ENCODE measurements around the gene HCAR3.
"Not testable (repeated sequence)": the region's sequence is repeated elsewhere in the genome, so short reads cannot be mapped to it uniquely, and the experiment has no call there.

Gene HCAR3

DNA sequence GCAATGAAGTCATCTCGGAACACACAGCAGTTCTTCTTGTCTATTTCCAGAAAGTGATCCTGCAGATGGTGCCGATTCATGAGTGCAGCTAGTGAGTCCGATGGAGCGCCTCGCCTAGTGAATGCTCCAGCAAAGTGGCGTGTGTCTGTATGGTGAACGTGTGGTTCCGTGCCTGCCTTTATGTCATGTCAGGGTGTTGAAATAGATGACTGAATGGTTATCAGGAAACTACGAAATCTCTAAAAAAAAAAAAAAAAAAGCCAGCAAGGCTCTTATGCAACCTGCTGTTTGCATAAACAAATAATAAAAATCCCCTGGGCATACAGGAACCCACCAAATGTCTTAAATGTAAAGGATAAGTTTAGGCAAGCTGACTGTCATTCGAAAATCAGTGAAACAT, at the start of gene HCAR3:
Gene HCAR3, minus strand, starts transcription at position 154 of the 400 bp plus-strand sequence. Its CDS starts 74 bp downstream, at position 80.
- DNase-seq (ENCODE audit: low read depth in 2 of 2): not testable (repeated sequence)

DNA sequence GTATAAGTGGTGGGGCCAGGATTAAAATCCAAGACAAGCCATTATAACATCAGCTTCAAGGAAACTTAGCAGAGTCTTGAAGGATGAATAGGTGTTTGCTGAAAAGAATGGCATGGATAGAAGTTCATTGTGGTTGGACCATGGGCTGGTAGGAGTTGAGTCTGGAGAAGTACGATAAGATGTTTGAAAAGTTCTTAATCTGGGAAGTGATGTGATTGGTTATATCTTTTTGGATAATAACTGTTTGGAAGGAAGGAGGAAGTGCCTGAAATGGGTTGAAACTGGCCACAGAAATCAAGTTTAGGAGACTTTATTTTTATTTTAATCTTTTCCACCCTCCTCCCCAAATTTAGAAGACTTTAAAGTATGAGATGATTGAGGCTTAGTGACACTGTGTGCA, 41.0 kb upstream of the HCAR3 start:
- DNase-seq (ENCODE audit: low read depth in 2 of 2): no peak

DNA sequence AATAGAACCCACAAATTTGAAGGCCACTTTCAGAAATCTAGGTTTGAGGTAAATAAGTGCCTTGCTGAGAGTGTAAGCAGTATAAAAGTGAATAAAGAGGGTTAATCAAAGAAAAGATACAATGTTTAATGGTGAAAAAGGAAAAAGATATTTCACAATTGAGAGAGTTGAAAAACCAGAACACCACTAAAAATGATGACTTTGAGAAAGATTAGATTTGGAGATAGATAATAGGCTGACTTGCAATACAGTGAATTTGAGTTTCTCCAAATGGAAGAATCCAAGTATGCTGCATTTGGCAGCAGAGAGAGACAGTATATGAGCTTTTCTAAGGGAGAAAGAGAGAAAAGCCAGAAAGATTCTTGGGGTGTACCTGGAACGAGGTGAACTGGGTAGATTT, 38.2 kb upstream of the HCAR3 start:
- DNase-seq (ENCODE audit: low read depth in 2 of 2): no peak

DNA sequence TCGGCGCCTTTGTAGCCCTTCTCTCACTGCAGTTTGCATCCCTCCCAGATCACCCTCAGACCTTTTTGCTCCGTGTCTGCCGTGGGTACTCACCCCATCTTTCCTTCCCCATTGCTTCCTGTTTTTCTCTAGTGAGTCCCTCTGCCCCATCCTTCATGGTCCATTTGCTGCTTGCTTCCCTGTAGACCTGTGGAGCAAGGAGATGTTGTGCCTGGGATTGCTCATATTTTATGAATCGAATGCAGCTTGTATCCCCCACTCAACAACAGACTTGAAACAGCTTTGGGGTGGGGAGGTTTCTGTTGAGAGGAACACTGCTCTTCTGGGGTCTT, 36.7 kb upstream of the HCAR3 start:
- DNase-seq (ENCODE audit: low read depth in 2 of 2): no peak

DNA sequence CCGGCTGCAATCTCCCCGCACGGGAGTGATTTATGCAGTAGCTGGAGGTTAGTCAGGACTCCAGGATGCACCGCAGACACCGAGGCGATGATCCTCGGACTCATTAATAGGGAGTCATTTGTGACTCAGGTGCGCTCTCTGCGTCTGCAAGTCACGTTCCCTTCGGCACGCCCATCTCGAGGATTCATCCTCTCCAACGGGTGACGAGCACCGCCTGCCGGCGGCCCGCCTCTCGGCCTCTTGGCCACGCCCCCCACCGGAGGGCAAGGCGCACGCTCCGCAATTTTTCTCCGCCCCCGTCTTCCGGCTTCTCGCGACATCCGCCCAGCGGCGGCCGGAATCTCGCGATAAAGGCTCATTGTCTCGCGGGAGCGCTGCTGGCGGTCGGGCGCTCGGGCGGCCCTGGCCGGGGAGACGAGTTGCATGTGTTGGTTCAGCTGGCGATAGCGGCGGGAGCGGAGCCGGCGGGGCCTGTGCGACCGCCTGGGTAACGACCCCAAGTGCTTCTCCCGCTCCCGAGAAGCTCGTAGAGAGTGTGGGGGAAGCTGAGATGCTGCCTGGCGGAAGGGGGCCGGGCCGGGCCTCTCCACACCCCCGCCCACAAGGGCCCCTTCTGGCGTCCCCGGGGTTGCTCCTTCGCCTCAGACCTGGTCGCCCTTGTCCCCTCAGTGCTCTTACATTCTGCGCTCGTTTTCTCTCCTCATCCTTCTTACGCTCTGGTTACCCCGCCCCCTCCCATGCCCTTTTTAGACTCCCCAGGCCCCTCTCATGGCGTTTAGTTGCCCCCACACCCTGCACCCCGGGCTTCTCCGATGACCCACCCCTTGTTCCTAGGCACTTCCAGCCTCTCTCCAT, 36.1 kb upstream of the HCAR3 start, which contains the start of gene DENR:
Gene DENR, plus strand, starts transcription at position 361 of the 855 bp plus-strand sequence. CDS start 878 bp downstream, outside the sequence.
- DNase-seq (ENCODE audit: low read depth in 2 of 2): peak; percentile 99

DNA sequence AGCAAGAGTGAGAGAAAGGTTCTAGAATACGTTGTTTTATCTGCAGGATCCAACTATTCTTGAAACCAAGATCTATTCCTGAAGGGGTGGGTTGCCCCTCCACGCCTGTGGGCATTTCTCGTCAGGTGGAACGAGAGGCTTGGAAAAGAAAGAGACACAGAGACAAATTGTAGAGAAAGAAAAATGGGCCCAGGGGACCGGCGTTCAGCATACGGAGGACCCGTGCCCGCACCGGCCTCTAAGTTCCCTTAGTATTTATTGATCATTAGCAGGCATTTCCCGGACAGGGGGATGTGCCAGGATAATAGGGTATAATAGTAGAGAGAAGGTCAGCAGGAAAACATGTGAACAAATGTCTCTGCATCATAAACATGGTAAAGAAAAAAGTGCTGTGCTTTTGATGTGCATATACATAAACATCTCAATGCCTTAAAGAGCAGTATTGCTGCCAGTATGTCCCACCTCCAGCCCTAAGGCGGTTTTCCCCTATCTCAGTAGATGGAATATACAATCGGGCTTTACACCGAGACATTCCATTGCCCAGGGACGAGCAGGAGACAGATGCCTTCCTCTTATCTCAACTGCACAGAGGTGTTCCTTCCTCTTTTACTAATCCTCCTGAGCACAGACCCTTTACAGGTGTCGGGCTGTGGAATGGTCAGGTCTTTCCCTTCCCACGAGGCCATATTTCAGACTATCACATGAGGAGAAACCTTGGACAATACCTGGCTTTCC, 34.3 kb upstream of the HCAR3 start:
- DNase-seq (ENCODE audit: low read depth in 2 of 2): not testable (repeated sequence)

DNA sequence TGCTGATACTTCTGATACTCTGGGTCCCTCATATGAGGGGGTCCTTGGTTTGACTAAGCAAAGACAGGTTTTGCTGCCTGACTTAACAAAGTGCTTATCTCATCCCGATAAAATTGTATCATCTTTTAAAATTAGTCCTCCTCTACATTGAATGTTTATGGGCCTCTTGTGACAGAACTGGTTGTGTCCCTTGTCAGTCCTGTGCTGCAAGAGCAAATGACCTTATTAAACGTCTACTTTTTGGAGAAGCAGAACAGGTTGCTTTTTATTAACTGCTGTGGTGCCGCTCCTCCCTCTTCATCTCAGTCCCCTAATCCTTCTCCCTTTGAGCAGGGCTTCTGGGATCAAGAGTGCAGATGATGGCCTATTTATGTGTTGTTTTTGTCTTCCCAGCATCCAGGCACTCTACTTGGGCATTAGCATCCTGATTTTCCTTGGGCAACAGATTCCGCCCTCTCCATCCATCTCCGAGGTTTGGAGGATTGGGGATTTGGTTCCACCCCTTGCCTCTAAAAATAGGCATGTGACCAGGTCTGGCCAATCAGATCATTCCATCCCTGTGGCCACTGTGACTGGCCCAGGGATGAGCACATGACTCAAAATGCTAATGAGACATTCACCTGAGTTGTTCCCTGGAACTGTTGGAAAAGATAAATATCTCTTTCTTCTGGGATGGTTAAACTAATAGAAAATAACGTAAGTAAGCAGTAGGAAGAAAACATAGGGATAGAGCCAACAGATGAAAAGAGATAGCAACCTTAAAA, 33.1 kb upstream of the HCAR3 start:
- no peak for DNase-seq (ENCODE audit: low read depth in 2 of 2)

DNA sequence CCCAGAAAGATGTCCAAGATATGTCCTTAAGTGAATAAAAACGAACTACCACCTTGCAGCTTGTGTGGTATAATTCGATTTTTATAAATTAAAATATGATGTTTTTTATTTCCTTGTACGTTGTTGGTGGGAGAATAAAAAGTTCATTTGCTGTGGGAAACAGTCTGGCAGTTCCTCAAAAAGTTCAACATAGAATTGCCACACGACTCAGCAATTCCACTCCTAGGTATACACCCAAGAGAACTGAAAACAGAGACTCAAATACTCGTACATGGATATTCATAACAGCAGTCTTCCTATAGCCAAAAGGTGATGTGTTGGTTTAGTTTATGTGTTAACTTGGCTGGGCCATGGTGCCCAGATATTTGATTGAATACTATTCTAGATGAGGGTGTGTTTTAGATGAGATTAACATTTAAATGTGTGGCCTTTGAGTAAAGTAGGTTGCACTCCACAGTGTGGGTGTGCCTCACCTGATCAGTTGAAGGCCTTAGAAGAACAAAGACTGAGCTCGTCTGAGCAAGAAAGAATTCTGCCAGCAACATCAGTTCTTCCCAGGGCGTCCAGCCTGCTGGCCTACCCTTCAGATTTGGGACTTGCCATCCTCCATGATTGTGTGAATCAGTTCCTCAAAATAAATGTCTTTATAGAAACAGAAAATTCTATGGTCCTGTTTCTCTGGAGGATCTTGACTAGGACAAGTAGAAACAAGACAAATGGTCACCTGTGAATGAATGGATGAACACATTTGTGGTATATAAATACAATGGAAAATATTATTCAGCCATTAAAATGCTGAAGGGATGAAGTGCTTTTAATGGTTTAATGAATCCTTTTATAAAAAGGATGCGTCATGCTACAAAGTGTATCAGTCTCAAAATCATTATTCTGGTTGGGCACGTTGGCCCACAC, 30.9 kb upstream of the HCAR3 start:
- DNase-seq (ENCODE audit: low read depth in 2 of 2): no peak

DNA sequence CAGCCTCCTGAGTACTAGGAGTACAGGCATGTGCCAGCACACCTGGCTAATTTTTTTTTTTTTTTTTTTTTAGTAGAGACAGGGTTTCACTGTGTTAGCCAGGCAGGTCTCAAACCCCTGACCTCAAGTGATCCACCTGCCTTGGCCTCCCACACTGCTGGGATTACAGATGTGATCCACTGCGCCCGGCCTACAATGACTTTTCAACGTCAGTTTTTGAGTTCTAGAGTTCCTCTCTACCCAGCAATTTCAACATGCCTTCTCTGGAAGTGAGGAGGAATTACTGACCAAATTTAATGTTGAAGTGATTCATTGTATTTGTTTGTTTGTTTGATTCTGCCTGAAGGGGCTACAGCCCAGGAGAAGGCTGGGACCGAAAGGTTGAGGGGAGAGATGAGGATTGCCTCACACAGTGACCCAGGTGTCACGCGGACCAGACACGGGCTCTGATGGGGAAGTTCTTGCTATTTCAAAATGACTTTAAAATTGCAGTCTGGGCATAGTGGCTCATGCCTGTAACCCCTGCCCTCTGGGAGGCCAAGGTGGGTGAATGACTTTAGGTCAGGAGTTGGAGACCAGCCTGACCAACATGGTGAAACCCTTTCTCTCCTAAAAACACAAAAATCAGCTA, 27.4 kb upstream of the HCAR3 start:
- no peak for DNase-seq (ENCODE audit: low read depth in 2 of 2)

DNA sequence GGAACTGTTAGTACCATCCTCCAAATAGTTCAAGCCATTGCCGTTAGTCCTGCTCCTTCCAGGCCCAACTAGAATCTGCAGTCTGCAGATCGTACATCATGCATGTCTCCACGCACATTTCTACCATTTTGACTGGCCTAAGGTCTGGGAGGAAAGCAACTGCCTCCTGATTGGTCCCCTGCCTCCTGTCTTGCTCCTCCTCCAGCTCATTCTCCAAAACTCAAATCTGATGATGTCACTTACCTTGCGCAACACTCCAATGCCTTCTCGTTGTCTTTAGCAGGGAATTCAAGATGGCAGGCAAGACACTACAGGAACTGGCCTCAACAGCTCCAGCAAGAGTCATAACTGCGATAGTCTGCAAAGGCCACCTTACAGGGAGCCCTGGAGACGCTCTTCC, 23.7 kb upstream of the HCAR3 start:
- DNase-seq (ENCODE audit: low read depth in 2 of 2): no peak

DNA sequence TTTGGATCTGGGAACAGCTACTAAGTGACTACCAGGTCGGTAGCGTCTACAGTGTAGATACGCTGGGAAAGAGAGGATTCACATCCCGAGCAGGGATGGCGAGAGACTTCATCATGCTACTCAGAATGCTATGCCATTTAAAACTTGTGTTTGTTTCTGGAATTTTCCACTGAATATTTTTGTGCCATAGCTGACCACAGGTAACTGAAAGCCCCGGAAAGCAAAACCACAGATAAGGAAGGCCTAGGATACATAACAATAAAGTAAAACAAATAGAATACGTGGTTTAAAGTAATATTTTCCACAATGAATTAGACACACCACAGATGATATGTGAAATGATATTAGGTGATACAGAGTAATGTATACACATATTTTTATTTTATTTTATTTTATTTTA, 22.0 kb upstream of the HCAR3 start:
- no peak for DNase-seq (ENCODE audit: low read depth in 2 of 2)

DNA sequence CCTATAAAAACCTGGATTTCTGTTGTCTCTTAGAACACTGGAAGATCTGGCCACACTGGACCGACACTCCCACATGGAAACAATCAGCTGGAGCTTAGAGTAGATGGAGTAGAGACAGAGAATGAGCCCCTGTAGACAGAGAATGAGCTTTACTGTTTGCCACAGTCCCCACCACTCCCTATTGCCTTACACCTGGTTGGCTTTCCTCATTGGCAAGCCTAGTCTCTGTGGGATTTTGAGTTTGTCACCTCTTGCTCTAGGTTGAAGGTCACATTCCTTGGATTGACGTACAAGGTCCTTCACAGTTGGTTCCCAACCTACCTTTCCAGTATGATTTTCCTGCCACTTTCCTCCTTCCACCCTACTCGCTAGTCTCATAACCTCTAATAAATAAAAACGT, 16.0 kb upstream of the HCAR3 start:
- no peak for DNase-seq (ENCODE audit: low read depth in 2 of 2)

DNA sequence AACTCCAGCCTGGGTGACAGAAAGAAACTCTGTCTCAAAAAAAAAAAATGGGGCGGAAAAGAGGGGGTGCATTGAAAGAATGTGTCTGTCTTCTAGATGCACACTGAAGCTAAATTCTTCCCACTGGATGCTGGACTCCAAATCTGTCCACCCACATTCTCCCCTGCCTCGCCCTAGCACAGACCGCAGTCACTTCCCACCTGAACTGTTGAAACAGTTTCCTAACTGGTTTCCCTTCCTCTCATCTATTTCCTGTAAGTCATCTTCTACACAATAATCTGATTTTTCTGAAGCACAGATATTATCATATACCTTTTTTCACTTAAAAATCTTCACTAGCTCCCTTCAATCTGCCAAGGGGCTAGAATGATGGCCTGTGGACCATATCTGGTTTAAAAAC, 15.6 kb upstream of the HCAR3 start:
- peak in 1 of 2 donors; percentile 14 for DNase-seq (ENCODE audit: low read depth in 2 of 2)

DNA sequence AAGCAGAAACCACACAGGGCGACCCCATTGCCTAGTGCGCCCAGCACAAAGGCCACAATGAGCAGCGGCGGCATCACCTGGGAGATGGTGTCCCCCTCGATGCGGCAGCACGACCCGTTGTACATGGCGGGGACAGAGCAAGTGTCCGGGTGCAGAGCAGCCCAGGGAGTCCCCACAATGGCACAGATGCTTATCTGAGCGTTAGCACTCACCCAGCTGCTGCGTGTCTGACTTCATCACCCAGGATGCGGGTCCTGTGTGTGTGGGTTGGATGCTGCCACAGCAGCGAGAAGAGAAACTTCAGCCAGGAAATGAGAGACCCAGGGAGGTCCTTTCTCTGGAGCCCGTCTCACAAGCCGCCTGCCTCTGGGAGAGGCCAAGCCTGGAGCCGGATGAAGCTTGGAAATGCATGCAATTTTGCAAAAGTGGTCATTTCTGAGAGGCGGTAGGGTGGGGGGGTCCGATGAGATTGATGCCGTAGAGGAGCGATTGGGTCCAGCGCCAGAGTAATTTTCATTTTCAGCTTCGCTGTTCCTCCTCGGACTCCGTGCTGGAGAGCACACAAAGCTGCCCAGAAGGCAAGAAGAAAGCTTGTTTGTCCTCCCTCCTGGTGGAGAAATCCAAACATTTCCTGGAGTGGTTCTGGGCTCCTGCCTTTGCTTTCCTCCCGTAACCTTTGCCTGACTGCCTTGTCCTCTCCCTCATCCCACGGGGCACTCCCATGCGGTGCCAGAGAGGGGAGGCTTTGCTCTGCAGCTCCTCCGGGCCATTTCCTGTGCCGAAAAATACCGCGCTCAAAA, 13.8 kb upstream of the HCAR3 start, which contains the start of gene HCAR1:
Gene HCAR1, minus strand, starts transcription at position 630 of the 800 bp plus-strand sequence. Its CDS starts 505 bp downstream, at position 125.
- peak; percentile 27 to 50 for DNase-seq (ENCODE audit: low read depth in 2 of 2)

DNA sequence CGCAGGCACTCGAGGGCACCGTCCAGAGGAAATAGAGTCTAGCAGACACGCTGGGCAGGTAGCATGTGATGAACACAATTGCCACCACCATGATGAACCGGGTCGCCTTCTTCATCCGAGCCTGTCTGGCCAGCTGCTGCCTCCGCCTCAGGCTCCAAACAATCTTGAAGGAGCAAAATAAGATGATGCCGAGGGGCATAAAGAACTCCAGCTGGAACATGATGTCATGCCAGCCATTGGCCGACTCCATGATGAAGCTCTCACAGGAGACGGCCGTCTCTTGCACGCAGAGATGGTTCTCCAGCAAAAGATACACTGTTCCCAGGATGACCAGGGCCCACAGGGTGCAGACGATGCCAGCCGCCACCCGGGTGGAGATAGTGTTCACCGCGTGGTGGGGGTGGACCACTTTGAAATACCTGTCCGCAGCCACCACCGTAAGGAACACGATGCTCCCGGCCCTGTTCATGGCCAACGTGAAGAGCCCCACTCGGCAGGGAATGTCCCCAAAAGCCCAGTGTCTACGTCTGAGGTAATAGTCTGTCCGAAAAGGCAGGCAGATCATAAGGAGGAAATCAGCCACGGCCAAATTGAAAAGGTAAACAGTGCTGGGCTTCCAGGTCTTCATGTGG, 13.1 kb upstream of the HCAR3 start:
- no peak for DNase-seq (ENCODE audit: low read depth in 2 of 2)

DNA sequence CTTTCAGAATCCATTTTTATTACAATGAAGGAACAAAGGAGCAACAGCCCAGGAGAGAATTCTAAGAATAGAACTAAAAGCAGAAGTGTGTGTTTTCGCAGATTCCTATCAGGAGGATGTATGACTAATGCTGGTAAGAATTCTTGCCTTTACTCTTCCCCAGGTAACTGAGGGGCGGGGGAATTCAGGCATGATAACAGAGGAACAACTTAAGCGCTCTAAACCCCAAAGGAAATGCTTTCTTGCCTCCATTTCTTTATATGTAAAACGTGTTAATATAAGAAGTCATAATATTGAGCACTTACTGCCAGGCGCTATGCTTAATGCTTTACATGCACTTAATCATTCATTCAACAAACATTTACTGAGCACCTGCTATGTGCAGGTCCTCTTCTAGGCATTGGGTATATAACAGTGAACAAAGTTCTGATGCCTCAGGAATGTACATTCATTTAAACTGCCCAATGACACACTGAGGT, 9.5 kb upstream of the HCAR3 start:
- DNase-seq (ENCODE audit: low read depth in 2 of 2): no peak

DNA sequence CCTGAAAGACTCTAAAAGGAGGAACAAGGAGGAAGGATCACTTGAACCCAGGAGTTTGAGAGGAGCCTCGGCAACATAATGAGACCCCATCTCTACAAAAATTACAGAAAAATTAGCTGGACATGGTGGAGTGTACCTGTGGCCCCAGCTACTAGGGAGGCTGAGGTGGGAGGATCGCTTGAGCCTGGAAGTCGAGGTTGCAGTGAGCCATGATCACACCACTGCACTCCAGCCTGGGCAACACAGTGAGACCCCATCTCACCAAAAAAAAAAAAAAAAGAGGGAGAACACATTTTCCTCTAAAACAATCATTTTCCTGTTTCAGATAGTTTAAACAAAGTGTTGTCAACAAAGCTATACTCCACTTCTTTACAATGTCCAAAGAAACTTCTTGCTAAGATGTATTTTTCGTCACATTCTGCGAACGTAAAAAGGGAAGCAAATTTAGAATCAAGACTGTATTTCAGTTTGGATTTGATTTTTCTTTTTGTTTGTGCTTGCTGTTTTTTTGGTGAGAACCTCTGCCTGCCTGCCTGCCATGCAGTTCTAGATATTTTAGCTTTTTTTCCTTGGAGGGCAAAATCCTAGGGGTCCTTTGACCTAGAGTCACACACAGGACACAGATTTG, 9.0 kb upstream of the HCAR3 start:
- no peak for DNase-seq (ENCODE audit: low read depth in 2 of 2)

DNA sequence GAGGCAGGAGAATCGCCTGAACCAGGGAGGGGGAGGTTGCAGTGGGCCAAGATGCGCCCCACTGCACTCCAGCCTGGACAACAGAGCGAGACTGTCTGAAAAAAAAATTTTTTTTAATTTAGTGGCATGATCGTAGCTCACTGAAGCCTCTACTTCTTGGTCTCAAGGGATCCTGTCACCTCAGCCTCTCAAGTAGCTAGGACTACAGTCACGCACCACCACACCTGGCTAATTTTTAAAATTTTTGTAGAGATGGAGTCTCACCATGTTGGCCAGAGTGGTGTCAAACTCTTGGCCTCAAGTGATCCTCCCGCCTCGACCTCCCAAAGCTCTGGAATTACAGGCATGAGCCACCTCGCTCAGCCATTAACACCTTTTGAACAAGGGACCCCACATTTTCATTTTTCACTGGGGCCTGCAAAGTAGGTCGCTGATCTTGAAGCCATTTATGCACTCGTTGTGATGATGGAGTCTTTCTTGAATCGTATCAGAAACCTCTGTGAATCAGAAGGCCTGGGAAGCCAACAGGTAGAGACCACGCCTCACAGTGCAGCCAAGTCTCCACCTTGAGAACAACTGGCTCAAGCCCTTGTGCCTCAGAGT, 8.1 kb upstream of the HCAR3 start:
- DNase-seq (ENCODE audit: low read depth in 2 of 2): no peak
